Body of pancreas (tissue), 4 donors: ENCODE measurements around the gene CD320. TPM values are rescaled to one million over a fixed set of nuclear protein-coding genes. Genes with fewer than 3 reads are reported as not detected.
A peak's percentile ranks its signal among the peaks of the same experiment; 100 is the strongest.

Experiments used
- ATAC-seq: fragments of 150-250 bp; one replicate; pipeline ENCODE4 v1.9.1; 2016
- DNase-seq, 4 donors: peaks; one replicate each; pipeline ENCODE4 v3.0.0-alpha.2; 2019
- H3K27ac ChIP-seq, 4 donors: fragments of 200-600 bp; sonication (generic); 1 replicate in 3 of 4; 2 replicates in 1 of 4; pipeline versions ENCODE4 v1.5.1 to v1.6.1; 2016 to 2019; ENCODE audit warnings: mild to moderate bottlenecking in 1 of 4, mixed read lengths in 1 of 4, moderate library complexity in 1 of 4
- H3K27me3 ChIP-seq, 2 donors: fragments of 200-600 bp; sonication (generic); one replicate each; pipeline ENCODE4 v1.6.0; 2016; ENCODE audit warnings: mild to moderate bottlenecking in 1 of 2
- H3K36me3 ChIP-seq, 2 donors: fragments of 200-600 bp; sonication (generic); replicated peaks in 1 of 2; 2 replicates each; pipeline ENCODE4 v1.5.1; 2016; ENCODE audit warnings: low read depth in 2 of 2; ENCODE audit not compliant: insufficient read depth in 1 of 2
- H3K4me1 ChIP-seq: fragments of 200-600 bp; sonication (generic); one replicate; pipeline ENCODE4 v1.6.0; 2016
- H3K4me3 ChIP-seq, 2 donors: fragments of 200-600 bp; sonication (generic); 1 replicate in 1 of 2; 2 replicates in 1 of 2; pipeline ENCODE4 v1.5.1; 2016 to 2019
- H3K9me3 ChIP-seq, 3 donors: fragments of 200-600 bp; sonication (generic); 1 replicate in 2 of 3; 2 replicates in 1 of 3; pipeline ENCODE4 v1.5.1; 2016
- CTCF ChIP-seq, 7 experiments: fragments of 450-650 bp in 4 of 7; fragments of 200-600 bp in 3 of 7; sonication (generic) in 3 of 7; IDR thresholded peaks; one replicate each; pipeline ENCODE4 v1.5.1; 2016 to 2019; ENCODE audit warnings: antibody characterized with exemption in 7 of 7
- POLR2A ChIP-seq, 3 donors: fragments of 450-650 bp; IDR thresholded peaks; one replicate each; pipeline ENCODE4 v1.6.1; 2016; ENCODE audit warnings: antibody characterized with exemption in 3 of 3, mild to moderate bottlenecking in 2 of 3
- WGBS, 2 donors: methylation state at CpG; one replicate each; pipeline ENCODE4 v1.1.5; 2017; 5-methylcytosine and 5-hydroxymethylcytosine counted together
- intact Hi-C: fragments of 100-400 bp; cut with DNase I; formaldehyde crosslinking; loops from one replicate; pipeline ENCODE4 v1.15.1; 2023
- total RNA-seq, 2 donors: library from RNA; depleted of rRNA; stranded (reverse); fragments of >200 nt; gene quantifications; one replicate each; pipeline ENCODE4 v1.1.0, GENCODE V29; 2016

Gene CD320
- total RNA-seq, 2 donors from 2014 or later: 34.0 to 41.2 TPM

DNA sequence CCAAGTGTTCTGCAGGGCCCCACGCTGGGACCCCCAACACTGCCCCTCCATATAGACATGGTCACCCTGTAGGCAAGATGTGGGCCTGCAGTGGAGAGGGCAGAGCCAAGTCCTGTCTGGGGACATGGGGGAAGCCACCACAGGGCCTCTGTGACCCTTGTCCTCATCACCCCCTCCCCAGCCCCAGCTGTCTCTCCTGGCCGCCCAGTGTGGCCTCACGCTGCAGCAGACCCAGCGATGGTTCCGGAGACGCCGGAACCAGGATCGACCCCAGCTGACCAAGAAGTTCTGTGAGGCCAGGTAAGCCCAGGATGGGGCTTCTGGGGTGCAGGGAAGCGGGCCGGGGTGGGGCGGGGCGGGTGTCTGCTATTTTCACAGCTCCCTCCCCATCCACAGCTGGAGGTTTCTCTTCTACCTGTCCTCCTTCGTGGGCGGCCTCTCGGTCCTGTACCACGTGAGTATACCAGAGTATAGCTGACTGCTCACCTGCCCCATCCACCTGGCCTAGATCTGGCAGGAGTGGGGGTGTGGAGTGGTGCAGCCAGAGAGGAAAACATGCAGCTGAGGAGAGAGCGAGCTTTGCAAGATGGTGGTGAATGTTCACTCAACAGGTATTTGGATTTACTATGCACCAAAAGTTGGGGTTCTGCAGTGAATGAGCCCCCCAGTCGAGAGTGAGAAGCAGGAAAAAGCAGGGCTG is 52.6 kb downstream of the CD320 start:
- WGBS, 2 donors: 79 to 85% methylated on average over 9 to 16 of the region's 18 CpGs
- ATAC-seq (no peak), DNase-seq (no peak)
- H3K36me3 ChIP-seq: peaks cover 0 to 21% of the 10 kb centered on the region in 2 donors
- TF ChIP-seq CTCF (IDR thresholded peaks at IDR 0.05) (no peak), POLR2A (IDR thresholded peaks at IDR 0.05) (no peak)
- H3K9me3 ChIP-seq: no peaks in the 10 kb centered on the region
- intact Hi-C loops: no loop called here
- H3K27me3 ChIP-seq: no peaks in the 10 kb centered on the region
- H3K27ac ChIP-seq: no peak overlapping the region
- no peak overlapping the region for H3K4me3 ChIP-seq
- H3K4me1 ChIP-seq: peaks cover 13% of the 10 kb centered on the region

DNA sequence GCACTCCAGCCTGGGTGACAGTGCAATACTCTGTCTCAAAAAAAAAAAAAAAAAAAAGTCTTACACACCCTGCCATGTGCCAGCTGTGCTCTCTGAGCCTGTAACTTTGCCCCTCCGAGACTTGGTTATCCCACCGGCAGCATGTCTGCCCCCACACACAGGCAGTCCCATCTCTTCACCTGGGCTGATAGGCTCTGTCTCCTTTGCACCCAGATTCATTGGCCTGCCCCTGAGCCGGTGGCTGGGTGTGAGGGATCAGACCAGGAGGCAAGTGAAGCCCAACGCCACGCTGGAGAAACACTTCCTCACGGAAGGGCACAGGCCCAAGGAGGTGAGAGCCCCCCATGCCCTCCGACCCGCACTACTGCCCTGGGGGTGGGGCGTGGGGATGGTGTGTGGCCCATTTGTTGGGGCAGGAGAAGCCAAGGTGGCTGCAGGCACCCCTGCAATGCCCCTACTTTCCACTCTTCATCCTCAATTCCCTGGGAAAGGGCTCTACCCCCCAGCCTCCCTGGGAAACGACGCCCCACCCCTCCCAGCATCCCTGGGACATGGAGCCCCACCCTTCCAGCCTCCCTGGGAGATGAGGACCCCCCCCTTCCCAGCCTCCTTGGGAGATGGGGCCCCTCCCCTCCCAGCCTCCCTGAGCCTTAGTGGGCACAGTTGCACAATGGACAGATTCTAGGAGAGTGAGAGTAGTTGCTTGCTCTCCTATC is 53.7 kb downstream of the CD320 start:
- intact Hi-C loops: loop anchor here (5.0 kb wide), 2 partner anchors 37 to 97 kb away; no protein-coding TSS in a partner anchor
- Histone ChIP-seq H3K27me3 (no peaks in the 10 kb centered on the region), H3K27ac (no peak overlapping the region), H3K4me1 (peaks cover 16% of the 10 kb centered on the region), H3K4me3 (no peak overlapping the region), H3K9me3 (no peaks in the 10 kb centered on the region), H3K36me3 (peaks cover 0 to 21% of the 10 kb centered on the region in 2 donors)
- DNase-seq: no peak
- 85 to 87% methylated on average over 6 to 11 of the region's 11 CpGs for WGBS, 2 donors
- TF ChIP-seq POLR2A (IDR thresholded peaks at IDR 0.05) (no peak), CTCF (IDR thresholded peaks at IDR 0.05) (no peak)
- ATAC-seq: no peak

DNA sequence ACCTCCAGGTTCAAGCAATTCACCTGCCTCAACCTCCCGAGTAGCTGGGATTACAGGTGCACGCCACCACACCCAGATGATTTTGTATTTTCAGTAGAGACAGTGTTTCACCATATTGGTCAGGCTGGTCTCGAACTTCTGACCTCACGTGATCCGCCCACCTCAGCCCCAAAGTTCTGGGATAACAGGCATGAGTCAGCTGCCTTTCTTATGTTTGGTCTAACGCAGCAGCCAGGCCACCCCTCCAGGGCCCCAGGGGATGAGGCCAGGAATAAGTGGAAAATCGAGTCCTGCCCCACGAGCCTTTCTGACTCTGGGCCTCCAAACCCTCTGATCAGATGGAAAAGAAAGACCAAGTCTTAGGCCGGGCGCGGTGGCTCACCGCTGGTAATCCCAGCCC is 54.5 kb downstream of the CD320 start:
- WGBS, 2 donors: 71 to 86% methylated on average over 10 to 12 of the region's 12 CpGs

GRCh38 chr19:8252922-8253589 is 55.1 kb downstream of the CD320 start:
- Histone ChIP-seq H3K4me1 (peaks cover 16% of the 10 kb centered on the region), H3K36me3 (peaks cover 0 to 21% of the 10 kb centered on the region in 2 donors), H3K27ac (no peak overlapping the region), H3K4me3 (no peak overlapping the region), H3K9me3 (no peaks in the 10 kb centered on the region), H3K27me3 (no peaks in the 10 kb centered on the region)
- peak; percentile 50 for ATAC-seq
- TF ChIP-seq POLR2A (IDR thresholded peaks at IDR 0.05) (no peak), CTCF (IDR thresholded peaks at IDR 0.05) (peak; percentile 78 to 95 (median 91))
- peak; percentile 78 to 85 (median 81) for DNase-seq
- 40 to 60% methylated on average over 8 to 13 of the region's 13 CpGs for WGBS, 2 donors
- intact Hi-C loops: loop anchor here (5.0 kb wide), 2 partner anchors 36 to 96 kb away; no protein-coding TSS in a partner anchor

More for the DNA sequence above, 54.5 kb downstream of the CD320 start:
- Histone ChIP-seq H3K36me3 (peaks cover 0 to 21% of the 10 kb centered on the region in 2 donors), H3K9me3 (no peaks in the 10 kb centered on the region), H3K27me3 (no peaks in the 10 kb centered on the region), H3K4me1 (peaks cover 16% of the 10 kb centered on the region), H3K27ac (no peak overlapping the region), H3K4me3 (no peak overlapping the region)
- ATAC-seq: no peak
- no peak for DNase-seq
- intact Hi-C loops: loop anchor here (5.0 kb wide), 2 partner anchors 36 to 96 kb away; no protein-coding TSS in a partner anchor
- TF ChIP-seq CTCF (IDR thresholded peaks at IDR 0.05): no peak

Other genes with a start within 250 kb of the CD320 start
- under 1 TPM in 1 of 2 donors, not detected in 1; 0.26 TPM for gene FBN3, start 158.8 kb downstream of the CD320 start, total RNA-seq
- gene CERS4, start 99.0 kb downstream of the CD320 start, total RNA-seq: 10 to 100 TPM; 53.1 to 87.4 TPM
- 1 to 10 TPM; 4.3 to 6.7 TPM for gene NDUFA7, start 13.0 kb upstream of the CD320 start, total RNA-seq
- 100 to 1,000 TPM; 322 to 334 TPM for gene RPS28, start 13.1 kb upstream of the CD320 start, total RNA-seq
- gene KANK3, start 34.9 kb upstream of the CD320 start, total RNA-seq: 10 to 100 TPM in 1 of 2 donors, 1 to 10 TPM in 1; 9.1 to 25.7 TPM
- gene ANGPTL4, start 55.8 kb upstream of the CD320 start, total RNA-seq: 100 to 1,000 TPM in 1 of 2 donors, 10 to 100 TPM in 1; 68.7 to 110 TPM
- gene RAB11B, start 82.0 kb upstream of the CD320 start, total RNA-seq: 10 to 100 TPM; 47.7 to 50.4 TPM
- gene MARCHF2, start 104.9 kb upstream of the CD320 start, total RNA-seq: 10 to 100 TPM; 32.9 to 35.9 TPM
- 100 to 1,000 TPM in 1 of 2 donors, 10 to 100 TPM in 1; 64.9 to 146 TPM for gene HNRNPM, start 136.6 kb upstream of the CD320 start, total RNA-seq
- gene PRAM1, start 194.3 kb upstream of the CD320 start, total RNA-seq: under 1 TPM; 0.26 to 0.33 TPM
- 10 to 100 TPM; 25.4 to 34.2 TPM for gene ZNF414, start 205.8 kb upstream of the CD320 start, total RNA-seq